ENCODE results near the gene NLRP7. TPM values are rescaled to one million over a fixed set of nuclear protein-coding genes. Genes with fewer than 3 reads are reported as not detected.
A peak's percentile ranks its signal among the peaks of the same experiment; 100 is the strongest.
"Not testable (repeated sequence)": the region's sequence is repeated elsewhere in the genome, so short reads cannot be mapped to it uniquely, and the experiment has no call there.

Gene NLRP7
- total RNA-seq, result not detected
- polyA plus RNA-seq, result not detected
- not detected for total RNA-seq

GRCh38 chr19:54947381-54947780, at the start of gene NLRP7:
TSS of gene NLRP7 (minus strand) at chr19:54947530.
- H3K36me3 Mint-ChIP-seq, result no peaks in the 10 kb centered on the region
- H3K27ac ChIP-seq (ENCODE audit: low read depth, low read length), result no peak within 1 kb of the TSS
- intact Hi-C loops (cut with micrococcal nuclease), result no loop called here
- ChIA-PET CTCF (interaction anchor here (0.6 kb wide), 1 partner anchor 1408 kb away, joined by 4 read pairs; no protein-coding TSS in a partner anchor), POLR2A (no interaction called here)
- peaks cover 0 to 5% (median 4%) of the 10 kb centered on the region in 5 donors for H3K27me3 Mint-ChIP-seq
- peaks cover 0 to 4% (median 0%) of the 10 kb centered on the region in 11 donors for H3K9me3 Mint-ChIP-seq
- H3K4me1 ChIP-seq (ENCODE audit: control insufficient read depth in 2 of 2, insufficient read depth in 2 of 2, low read length in 2 of 2), result no peaks in the 10 kb centered on the region
- H3K4me3 ChIP-seq (ENCODE audit: low read length), result no peak within 1 kb of the TSS
- DNase-seq, result no peak
- H3K9me3 ChIP-seq (ENCODE audit: control insufficient read depth in 2 of 3, low read length in 3 of 3), result no peaks in the 10 kb centered on the region
- H3K36me3 ChIP-seq (ENCODE audit: control insufficient read depth in 2 of 3, insufficient read depth in 3 of 3, low read length in 3 of 3), result no peaks in the 10 kb centered on the region
- no peaks in the 10 kb centered on the region for H3K27me3 ChIP-seq (ENCODE audit: control insufficient read depth in 2 of 2, insufficient read depth in 2 of 2, low read length in 2 of 2)
- no peak within 1 kb of the TSS for H3K27ac Mint-ChIP-seq
- no peaks in the 10 kb centered on the region for H3K4me1 Mint-ChIP-seq
- H3K4me3 Mint-ChIP-seq, result no peak within 1 kb of the TSS
- ATAC-seq, result no peak

- ChIA-PET POLR2A (no interaction called here), CTCF (no interaction called here)
- no peak overlapping the region for H3K4me3 Mint-ChIP-seq
- DNase-seq (no peak), ATAC-seq (no peak)
- no peak overlapping the region for H3K27ac Mint-ChIP-seq
- Histone ChIP-seq H3K36me3 (ENCODE audit: control insufficient read depth in 2 of 3, insufficient read depth in 3 of 3, low read length in 3 of 3) (peaks cover 0 to 4% (median 0%) of the 10 kb centered on the region in 3 experiments), H3K4me1 (ENCODE audit: control insufficient read depth in 2 of 2, insufficient read depth in 2 of 2, low read length in 2 of 2) (no peaks in the 10 kb centered on the region), H3K27me3 (ENCODE audit: control insufficient read depth in 2 of 2, insufficient read depth in 2 of 2, low read length in 2 of 2) (no peaks in the 10 kb centered on the region), H3K27ac (ENCODE audit: low read depth, low read length) (no peak overlapping the region), H3K9me3 (ENCODE audit: control insufficient read depth in 2 of 3, low read length in 3 of 3) (peaks cover 0 to 9% (median 0%) of the 10 kb centered on the region in 3 experiments), H3K4me3 (ENCODE audit: low read length) (no peak overlapping the region)
- intact Hi-C loops (cut with micrococcal nuclease), result no loop called here
- H3K9me3 Mint-ChIP-seq, result peaks cover 0 to 31% (median 5%) of the 10 kb centered on the region in 11 donors
- no peaks in the 10 kb centered on the region for H3K4me1 Mint-ChIP-seq
- H3K36me3 Mint-ChIP-seq, result peaks cover 0 to 7% (median 4%) of the 10 kb centered on the region in 5 donors
- peaks cover 0 to 11% (median 7%) of the 10 kb centered on the region in 5 donors for H3K27me3 Mint-ChIP-seq
Observed at GRCh38 chr19:54995561-54995960, 48.2 kb upstream of the NLRP7 start.

GRCh38 chr19:54989531-54989930, 42.2 kb upstream of the NLRP7 start:
- Mint-ChIP-seq H3K9me3 (peaks cover 0 to 22% (median 10%) of the 10 kb centered on the region in 11 donors), H3K36me3 (peaks cover 3 to 17% (median 8%) of the 10 kb centered on the region in 5 donors), H3K27me3 (peaks cover 0 to 19% (median 9%) of the 10 kb centered on the region in 5 donors)
- DNase-seq; CTCF ChIA-PET; H3K4me3 Mint-ChIP-seq; H3K4me3 ChIP-seq (ENCODE audit: low read length); H3K36me3 ChIP-seq (ENCODE audit: control insufficient read depth in 2 of 3, insufficient read depth in 3 of 3, low read length in 3 of 3); intact Hi-C loops (cut with micrococcal nuclease); H3K27ac ChIP-seq (ENCODE audit: low read depth, low read length); H3K4me1 Mint-ChIP-seq; H3K27ac Mint-ChIP-seq; POLR2A ChIA-PET; ATAC-seq; H3K4me1 ChIP-seq (ENCODE audit: control insufficient read depth in 2 of 2, insufficient read depth in 2 of 2, low read length in 2 of 2); H3K27me3 ChIP-seq (ENCODE audit: control insufficient read depth in 2 of 2, insufficient read depth in 2 of 2, low read length in 2 of 2); H3K9me3 ChIP-seq (ENCODE audit: control insufficient read depth in 2 of 3, low read length in 3 of 3): not testable (repeated sequence)

GRCh38 chr19:54982562-54982961, 35.2 kb upstream of the NLRP7 start:
- H3K4me1 Mint-ChIP-seq; H3K4me3 Mint-ChIP-seq; CTCF ChIA-PET; H3K27ac Mint-ChIP-seq; H3K4me1 ChIP-seq (ENCODE audit: control insufficient read depth in 2 of 2, insufficient read depth in 2 of 2, low read length in 2 of 2); H3K9me3 Mint-ChIP-seq; H3K27me3 ChIP-seq (ENCODE audit: control insufficient read depth in 2 of 2, insufficient read depth in 2 of 2, low read length in 2 of 2); H3K27ac ChIP-seq (ENCODE audit: low read depth, low read length); intact Hi-C loops (cut with micrococcal nuclease); POLR2A ChIA-PET; ATAC-seq; H3K27me3 Mint-ChIP-seq; H3K9me3 ChIP-seq (ENCODE audit: control insufficient read depth in 2 of 3, low read length in 3 of 3); H3K4me3 ChIP-seq (ENCODE audit: low read length); H3K36me3 ChIP-seq (ENCODE audit: control insufficient read depth in 2 of 3, insufficient read depth in 3 of 3, low read length in 3 of 3); H3K36me3 Mint-ChIP-seq; DNase-seq: not testable (repeated sequence)

GRCh38 chr19:54973229-54974090, 26.1 kb upstream of the NLRP7 start:
- H3K27me3 ChIP-seq (ENCODE audit: control insufficient read depth in 2 of 2, insufficient read depth in 2 of 2, low read length in 2 of 2); H3K4me1 ChIP-seq (ENCODE audit: control insufficient read depth in 2 of 2, insufficient read depth in 2 of 2, low read length in 2 of 2); DNase-seq; H3K4me3 ChIP-seq (ENCODE audit: low read length); H3K9me3 Mint-ChIP-seq; H3K36me3 ChIP-seq (ENCODE audit: control insufficient read depth in 2 of 3, insufficient read depth in 3 of 3, low read length in 3 of 3); CTCF ChIA-PET; H3K9me3 ChIP-seq (ENCODE audit: control insufficient read depth in 2 of 3, low read length in 3 of 3); intact Hi-C loops (cut with micrococcal nuclease); ATAC-seq; H3K27ac ChIP-seq (ENCODE audit: low read depth, low read length): not testable (repeated sequence)
- H3K4me1 Mint-ChIP-seq, result peaks cover 0 to 17% (median 9%) of the 10 kb centered on the region in 7 donors
- H3K4me3 Mint-ChIP-seq, result peak overlapping the region in 6 of 10 donors; percentile 29 to 59 (median 46)
- peaks cover 0 to 11% (median 0%) of the 10 kb centered on the region in 5 donors for H3K36me3 Mint-ChIP-seq
- peaks cover 0 to 10% (median 2%) of the 10 kb centered on the region in 5 donors for H3K27me3 Mint-ChIP-seq
- H3K27ac Mint-ChIP-seq, result peak overlapping the region in 2 of 9 donors; percentile 30 to 80
- POLR2A ChIA-PET, result interaction anchor here (0.6 kb wide), 1 partner anchor 31 kb away, joined by 3 read pairs; no protein-coding TSS in a partner anchor

GRCh38 chr19:54971446-54971845, 24.1 kb upstream of the NLRP7 start:
- H3K27me3 Mint-ChIP-seq; intact Hi-C loops (cut with micrococcal nuclease); H3K4me3 Mint-ChIP-seq; H3K27ac ChIP-seq (ENCODE audit: low read depth, low read length); H3K4me1 ChIP-seq (ENCODE audit: control insufficient read depth in 2 of 2, insufficient read depth in 2 of 2, low read length in 2 of 2); DNase-seq; H3K4me3 ChIP-seq (ENCODE audit: low read length); POLR2A ChIA-PET; ATAC-seq; H3K9me3 ChIP-seq (ENCODE audit: control insufficient read depth in 2 of 3, low read length in 3 of 3); CTCF ChIA-PET; H3K36me3 ChIP-seq (ENCODE audit: control insufficient read depth in 2 of 3, insufficient read depth in 3 of 3, low read length in 3 of 3); H3K27me3 ChIP-seq (ENCODE audit: control insufficient read depth in 2 of 2, insufficient read depth in 2 of 2, low read length in 2 of 2): not testable (repeated sequence)
- Mint-ChIP-seq H3K27ac (peak overlapping the region in 1 of 9 donors; percentile 46), H3K4me1 (peaks cover 0 to 19% (median 9%) of the 10 kb centered on the region in 7 donors), H3K36me3 (peaks cover 0 to 11% (median 0%) of the 10 kb centered on the region in 5 donors), H3K9me3 (peaks cover 0 to 14% (median 1%) of the 10 kb centered on the region in 11 donors)

All from naive thymus-derived CD4-positive, alpha-beta T cell (primary cell).